Skeletal muscle satellite cell (primary cell): ENCODE data around the gene TMEM45B. TPM values are rescaled to one million over a fixed set of nuclear protein-coding genes. Genes with fewer than 3 reads are reported as not detected.
A peak's percentile ranks its signal among the peaks of the same experiment; 100 is the strongest.

Experiments used
- H3K27me3 ChIP-seq: 2 replicates; pipeline ENCODE4 v1.7.0; 2013; ENCODE audit warnings: low read length; ENCODE audit not compliant: control insufficient read depth, insufficient read depth
- H3K36me3 ChIP-seq: 2 replicates; pipeline ENCODE4 v1.7.0; 2013; ENCODE audit warnings: mild to moderate bottlenecking, control low read depth, low read length; ENCODE audit not compliant: insufficient read depth
- H3K4me1 ChIP-seq: 2 replicates; pipeline ENCODE4 v1.7.0; 2013; ENCODE audit warnings: low read length; ENCODE audit not compliant: control insufficient read depth, insufficient read depth
- H3K4me2 ChIP-seq: 2 replicates; pipeline ENCODE4 v1.7.0; 2013; ENCODE audit warnings: mild to moderate bottlenecking, low read length
- H3K4me3 ChIP-seq: 2 replicates; pipeline ENCODE4 v1.7.0; 2013; ENCODE audit warnings: low read length
- H3K9ac ChIP-seq: 2 replicates; pipeline ENCODE4 v1.7.0; 2013; ENCODE audit warnings: mild to moderate bottlenecking, low read depth, low read length, moderate library complexity
- H3K9me3 ChIP-seq: replicated peaks from 2 replicates; pipeline ENCODE4 v1.7.0; 2013; ENCODE audit warnings: mild to moderate bottlenecking, control low read depth, low read length
- small RNA-seq: library from RNA; depleted of rRNA; stranded (forward); fragments of <200 nt; gene quantifications from one replicate; pipeline ENCODE3, GENCODE V24; 2012

TMEM45B gene

DNA sequence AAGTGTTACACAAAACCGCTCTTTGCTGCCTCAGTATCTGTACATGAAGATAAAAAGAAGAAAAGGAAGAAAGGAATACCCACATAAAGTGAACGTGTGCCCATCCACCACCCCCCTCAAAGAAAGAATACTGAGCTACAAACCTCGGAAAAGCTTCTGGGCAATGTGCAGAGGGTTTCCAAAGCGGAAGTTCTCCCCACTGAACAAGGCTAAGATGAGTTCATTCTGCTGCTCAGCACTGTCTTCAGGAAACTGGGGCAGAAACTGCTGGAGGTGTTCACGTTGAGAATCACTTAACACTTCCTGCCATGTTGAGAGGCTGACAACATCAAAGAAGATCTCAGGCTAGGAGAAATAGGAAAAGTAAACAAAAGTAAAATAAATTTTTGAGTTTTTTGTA, 72.8 kb downstream of the TMEM45B start:
- Histone ChIP-seq H3K27me3 (no peaks in the 10 kb centered on the region), H3K4me1 (no peaks in the 10 kb centered on the region), H3K36me3 (peaks cover 86% of the 10 kb centered on the region), H3K9me3 (no peaks in the 10 kb centered on the region), H3K4me3 (no peak overlapping the region), H3K4me2 (no peak overlapping the region), H3K9ac (no peak overlapping the region)

DNA sequence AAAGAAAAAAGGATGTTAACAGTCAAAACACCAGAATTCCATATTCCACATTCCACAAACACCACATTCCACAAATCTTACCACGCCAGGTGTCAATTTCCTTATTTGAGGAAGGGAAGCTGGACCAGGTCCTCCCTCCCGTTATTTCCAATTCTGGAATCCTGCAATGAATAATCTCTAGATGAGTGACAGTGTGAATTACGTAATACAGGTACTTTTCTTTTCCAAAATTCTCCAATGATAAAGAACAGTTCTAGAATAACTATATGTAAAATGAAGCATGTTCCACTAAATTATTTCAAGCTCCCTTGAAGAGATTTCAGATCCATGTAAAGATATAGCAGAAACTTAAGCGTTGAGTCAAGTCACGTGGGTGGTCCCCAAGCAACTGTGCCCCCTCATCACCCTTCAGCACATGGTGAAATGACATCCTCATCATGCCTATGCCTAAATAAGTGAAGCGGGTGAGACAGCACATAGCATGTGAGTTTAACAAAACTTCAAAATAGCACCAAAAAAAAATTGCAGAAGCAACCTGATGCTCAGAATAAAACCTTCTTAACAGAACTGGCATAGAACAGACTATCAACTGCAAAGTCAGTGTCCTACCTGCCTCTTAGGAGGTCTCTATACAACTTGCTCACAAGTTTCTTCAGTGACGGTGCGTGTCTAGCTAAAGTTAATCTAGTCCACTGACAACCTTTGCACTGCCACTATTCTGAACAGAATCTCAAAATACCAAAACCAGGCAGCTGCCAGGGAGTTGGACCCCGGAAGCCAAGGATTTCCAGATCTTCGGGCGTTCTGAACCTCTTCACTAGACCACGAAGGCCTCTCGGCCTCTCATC, 78.9 kb downstream of the TMEM45B start:
- Histone ChIP-seq H3K9ac (peak overlapping the region; percentile 90), H3K4me2 (peak overlapping the region; percentile 94), H3K4me3 (peak overlapping the region; percentile 98), H3K36me3 (peaks cover 33% of the 10 kb centered on the region), H3K9me3 (no peaks in the 10 kb centered on the region), H3K27me3 (no peaks in the 10 kb centered on the region), H3K4me1 (peaks cover 15% of the 10 kb centered on the region)

DNA sequence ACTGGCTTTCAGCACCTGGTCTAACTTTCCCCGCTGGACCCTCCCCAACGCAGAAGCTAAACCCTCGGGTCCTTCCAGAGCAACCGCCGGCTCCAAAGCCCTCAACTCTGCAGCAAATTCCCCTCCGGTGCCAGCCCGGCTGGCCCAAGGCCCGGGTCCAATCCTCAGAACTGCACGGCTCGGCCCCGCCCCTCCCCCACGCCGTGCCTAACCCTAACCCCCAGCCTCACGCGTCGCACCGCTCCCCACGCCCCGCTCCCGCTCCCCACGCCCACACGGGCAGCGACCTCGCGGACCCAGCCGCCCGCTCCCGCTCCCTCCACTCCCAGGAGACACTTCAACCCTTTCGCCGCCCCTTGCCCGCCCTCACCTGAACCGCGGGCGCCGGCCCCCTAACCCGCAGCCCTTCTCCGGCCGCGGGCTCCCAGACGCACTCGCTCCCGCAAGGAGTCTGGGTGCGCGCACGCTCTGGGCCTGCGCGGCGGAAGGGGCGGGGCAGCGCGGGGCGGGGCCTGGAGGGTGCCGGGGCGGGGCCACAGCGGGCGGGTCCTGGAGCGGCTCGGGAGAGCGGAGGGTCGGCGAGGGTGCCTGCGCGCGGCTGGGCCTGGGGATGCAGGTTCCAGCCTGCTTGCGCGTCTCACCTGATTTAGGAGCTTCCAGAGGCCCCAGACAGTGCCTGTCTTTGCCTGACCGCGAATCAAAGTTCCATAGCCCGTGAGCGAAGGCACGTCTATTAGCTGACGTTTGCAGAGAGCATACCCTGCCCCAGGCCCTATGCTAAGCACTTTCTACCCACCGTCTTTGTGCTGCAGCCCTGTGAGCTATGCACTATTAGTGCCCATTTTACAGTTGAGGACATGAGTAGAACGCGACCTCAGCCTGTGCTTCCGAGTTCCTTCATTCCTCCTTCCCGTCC, 79.7 kb downstream of the TMEM45B start, which contains the start of gene NFRKB:
Gene NFRKB (minus strand): TSS at position 453 of the 916 bp plus-strand sequence. CDS start 2,729 bp downstream, outside the sequence.
- Histone ChIP-seq H3K27me3 (no peaks in the 10 kb centered on the region), H3K4me2 (peak within 1 kb of the TSS; percentile 94), H3K36me3 (peaks cover 25% of the 10 kb centered on the region), H3K4me1 (peaks cover 15% of the 10 kb centered on the region), H3K9me3 (no peaks in the 10 kb centered on the region), H3K9ac (peak within 1 kb of the TSS; percentile 90), H3K4me3 (peak within 1 kb of the TSS; percentile 98)

DNA sequence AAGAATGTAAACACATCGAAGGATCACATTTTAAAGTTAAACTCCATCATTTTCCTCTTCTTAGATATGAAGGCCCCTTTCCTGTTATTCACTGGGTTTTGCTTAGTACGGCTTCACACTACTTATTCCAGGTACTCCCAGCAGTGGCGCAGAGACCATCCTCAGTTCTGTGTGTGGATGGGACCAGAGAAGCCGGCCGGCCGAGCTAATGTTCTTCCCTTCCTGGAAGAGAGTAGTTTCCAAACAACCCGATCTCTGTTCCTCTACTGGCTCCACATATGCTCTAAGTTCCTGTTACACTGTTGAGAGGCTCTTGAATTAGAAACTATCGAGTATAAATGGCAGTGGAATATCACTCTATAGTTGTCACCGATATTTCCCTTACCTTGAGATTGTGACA, 80.4 kb downstream of the TMEM45B start:
- Histone ChIP-seq H3K4me2 (peak overlapping the region; percentile 94), H3K27me3 (no peaks in the 10 kb centered on the region), H3K9ac (peak overlapping the region; percentile 90), H3K4me3 (peak overlapping the region; percentile 98), H3K36me3 (peaks cover 22% of the 10 kb centered on the region), H3K4me1 (peaks cover 15% of the 10 kb centered on the region), H3K9me3 (no peaks in the 10 kb centered on the region)

DNA sequence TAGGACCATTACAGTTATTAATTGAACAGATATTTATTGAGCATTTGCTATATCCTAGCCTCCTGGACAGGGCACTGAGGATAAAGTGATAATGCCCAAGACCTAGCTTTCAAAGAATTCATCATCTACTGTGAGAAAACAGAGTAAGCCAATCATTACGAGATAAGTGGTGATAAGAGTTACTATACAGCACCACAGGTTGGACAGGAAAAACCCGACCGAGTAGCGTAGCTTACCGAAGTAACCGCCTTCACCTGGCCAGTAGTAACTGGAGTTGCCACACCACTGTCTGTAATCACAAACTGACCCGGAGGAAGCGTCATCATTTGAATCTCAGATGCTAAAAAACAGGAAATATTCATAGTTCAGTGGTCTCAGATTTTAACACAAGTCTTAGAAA, 89.8 kb downstream of the TMEM45B start:
- Histone ChIP-seq H3K9ac (no peak overlapping the region), H3K4me1 (no peaks in the 10 kb centered on the region), H3K36me3 (peaks cover 33% of the 10 kb centered on the region), H3K27me3 (no peaks in the 10 kb centered on the region), H3K4me2 (no peak overlapping the region), H3K4me3 (no peak overlapping the region), H3K9me3 (no peaks in the 10 kb centered on the region)

Small RNAs within 50 kb of the gene (small RNA-seq; reads per million reads assigned to genes)
- gene AP003327.1, result not detected
